Right lung (tissue), 5 donors: ENCODE results near the gene FILIP1L. TPM values are rescaled to one million over a fixed set of nuclear protein-coding genes. Genes with fewer than 3 reads are reported as not detected.
"Not testable (repeated sequence)": the region's sequence is repeated elsewhere in the genome, so short reads cannot be mapped to it uniquely, and the experiment has no call there.

Experiments used
- DNase-seq, 2 donors: peaks; one replicate each; pipeline ENCODE4 v3.0.0-alpha.2; 2013
- polyA plus RNA-seq, 5 donors: library from polyadenylated mRNA; unstranded; fragments of 120-200 nt; gene quantifications; one replicate each; pipeline versions ENCODE4 v1.2.1 to v1.2.3, GENCODE V29; 2013; ENCODE audit warnings: inconsistent platforms in 1 of 5, low replicate concordance in 1 of 5; ENCODE audit not compliant: insufficient read length in 5 of 5, insufficient read depth in 1 of 5

Gene FILIP1L
- polyA plus RNA-seq, 5 donors = 10.5 to 19.9 (median 14.9) TPM

DNA sequence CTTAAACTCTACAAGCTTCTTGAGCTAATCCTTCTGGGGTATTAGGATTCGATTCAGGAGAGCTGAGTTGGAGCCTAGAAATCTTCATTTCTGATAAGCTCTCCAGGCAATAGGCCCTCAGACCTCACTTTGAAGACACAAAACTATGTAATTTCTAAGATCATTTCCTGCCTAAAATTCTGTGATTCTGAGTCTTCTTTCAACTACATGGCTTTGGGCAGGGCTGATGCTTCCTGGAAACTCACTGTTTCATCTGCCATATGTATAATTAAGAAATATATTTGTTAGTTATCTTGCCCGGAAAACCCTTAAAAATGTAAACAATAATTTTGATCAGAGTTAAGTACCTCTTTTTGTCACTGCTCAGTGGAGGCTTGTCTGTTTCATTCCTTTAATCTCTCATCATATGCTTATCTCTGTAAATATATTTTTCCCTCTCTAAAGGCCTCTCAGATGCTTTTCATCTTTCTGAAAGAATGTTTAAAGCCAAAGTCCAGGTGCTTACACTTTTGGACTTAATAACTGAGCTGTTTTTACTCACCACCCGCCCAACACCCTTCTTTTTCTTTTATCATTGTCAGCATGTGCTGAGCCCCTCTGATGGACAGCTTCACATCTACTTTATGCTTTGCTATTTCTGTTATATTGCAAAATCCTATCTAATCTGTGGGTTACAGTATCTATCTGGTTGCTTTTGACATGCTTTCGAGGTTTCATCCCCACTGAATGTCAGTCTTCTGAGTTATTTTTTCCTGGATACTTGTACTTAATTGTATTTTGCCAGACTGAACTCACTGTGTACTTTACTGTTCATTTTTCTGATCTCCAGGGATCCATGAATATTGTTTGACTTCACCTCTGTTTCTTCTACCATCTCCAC is 38.2 kb downstream of the FILIP1L start:
- no peak for DNase-seq

- DNase-seq = no peak
These were observed 39.1 kb downstream of the FILIP1L start for GRCh38 chr3:100075196-100075595.

- DNase-seq = no peak
These were observed 40.5 kb downstream of the FILIP1L start for GRCh38 chr3:100073714-100074307.

DNA sequence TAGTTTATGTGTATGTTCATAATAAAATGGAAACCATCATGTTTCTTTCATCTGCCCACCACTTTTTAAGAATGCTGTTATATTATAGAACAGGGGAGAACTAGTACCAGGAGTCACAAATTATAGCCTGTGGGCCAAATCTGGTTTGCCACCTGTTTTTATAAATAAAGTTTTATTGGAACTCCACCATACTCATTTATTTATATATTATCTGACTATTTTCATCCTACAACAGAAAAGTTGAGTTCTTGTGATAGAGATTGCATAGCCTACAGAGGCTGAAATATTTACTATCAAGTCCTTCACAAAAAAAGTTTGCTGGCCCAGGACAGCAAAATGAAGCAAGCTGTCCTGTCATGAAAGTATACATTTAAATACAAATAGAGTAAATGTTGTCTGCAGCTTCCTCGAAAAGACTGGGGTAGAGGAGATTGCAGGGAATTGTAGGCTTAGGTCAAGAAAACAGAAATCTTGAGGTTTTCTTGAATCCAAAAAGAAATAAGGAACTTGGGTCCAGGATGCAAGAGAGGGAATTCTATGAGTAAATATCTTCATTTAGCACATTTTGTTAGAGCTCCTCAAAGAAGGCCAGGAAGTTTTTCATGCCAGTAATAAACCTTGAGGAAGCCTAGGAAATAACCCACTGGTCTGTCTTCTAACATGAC is 41.1 kb downstream of the FILIP1L start:
- DNase-seq = no peak

GRCh38 chr3:100072326-100073048 is 41.8 kb downstream of the FILIP1L start:
- no peak for DNase-seq

DNA sequence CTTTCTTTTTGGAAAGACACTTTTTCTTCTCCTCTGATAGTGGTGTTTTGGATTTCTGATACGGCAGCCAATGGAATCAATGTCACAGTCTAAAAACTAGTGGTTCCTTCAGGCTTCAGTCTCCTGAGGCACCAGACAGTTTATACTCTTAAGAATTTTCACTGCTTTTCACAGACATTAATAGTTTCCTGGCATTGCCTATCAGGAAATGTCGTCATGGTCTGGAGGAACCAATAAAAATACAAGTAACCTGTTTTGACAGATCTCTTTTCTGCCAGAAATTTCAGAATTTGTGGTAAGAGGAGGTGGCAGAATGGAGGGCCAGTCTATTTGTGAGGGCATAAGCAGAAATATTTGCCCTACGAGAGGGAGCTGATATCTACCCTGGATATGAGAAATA is 44.8 kb downstream of the FILIP1L start:
- DNase-seq = no peak

DNA sequence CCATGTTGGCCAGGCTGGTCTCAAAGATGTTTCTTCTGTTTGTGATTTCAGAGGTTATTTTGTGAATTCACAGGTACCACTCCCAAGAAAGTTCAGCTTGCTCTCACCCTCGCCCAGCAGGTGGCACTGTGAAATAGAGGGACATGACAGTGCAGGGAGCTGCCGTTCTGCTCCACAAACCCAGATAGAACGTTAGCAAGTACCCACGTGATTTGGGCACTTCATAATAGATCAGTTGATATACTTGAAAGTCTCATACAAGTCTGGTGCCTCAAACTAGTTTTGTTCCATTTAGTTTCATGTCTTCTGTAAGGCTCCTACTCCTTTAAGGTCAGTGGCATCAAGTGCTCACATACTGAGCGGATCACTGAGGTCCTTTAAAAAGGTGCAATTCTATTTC is 45.5 kb downstream of the FILIP1L start:
- DNase-seq = peak; percentile 52 to 64

DNA sequence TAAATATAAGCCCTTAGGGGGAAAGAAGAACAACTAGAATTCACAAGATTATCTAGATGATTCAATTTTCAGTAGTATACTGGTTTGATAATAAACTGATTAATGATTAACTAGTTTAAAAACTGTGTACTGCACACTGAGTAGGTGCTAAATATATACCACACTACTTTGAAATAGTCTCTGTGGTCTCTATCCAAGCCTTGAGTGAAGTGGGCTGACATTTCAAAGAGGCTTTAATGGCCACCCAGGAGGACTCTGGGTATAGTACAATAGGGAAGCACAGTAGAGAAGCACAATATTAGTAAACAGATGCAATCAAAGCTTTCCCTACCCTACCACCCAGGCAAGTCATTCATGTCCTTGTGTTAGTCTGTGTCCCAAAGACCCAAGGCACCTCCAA is 46.7 kb downstream of the FILIP1L start:
- no peak for DNase-seq

DNA sequence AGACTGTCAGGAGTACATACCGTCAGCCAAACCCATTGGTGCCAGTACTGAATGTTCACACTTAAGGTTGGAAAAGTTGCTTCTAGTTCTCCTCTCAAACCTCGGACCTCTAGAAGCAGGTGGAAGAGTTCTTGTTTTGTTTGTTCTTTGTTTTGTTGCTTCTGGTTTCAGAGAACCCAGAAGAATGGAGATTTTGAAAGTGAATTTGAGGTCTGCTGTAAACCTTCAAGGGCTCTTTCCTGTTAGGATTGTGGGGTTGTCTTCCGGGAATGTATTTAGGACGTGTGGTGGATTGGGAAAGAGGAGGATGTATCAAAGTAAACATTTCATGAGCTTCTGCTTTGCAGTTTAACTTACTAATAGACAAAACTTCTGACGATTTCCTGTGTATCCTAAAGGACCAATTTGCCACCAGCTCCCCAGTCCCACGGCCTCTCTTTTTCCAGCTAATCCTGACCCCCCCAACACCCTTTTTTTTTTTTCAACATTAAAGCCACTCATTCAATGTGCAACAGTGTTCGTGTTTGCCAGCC is 50.3 kb downstream of the FILIP1L start:
- no peak for DNase-seq

- DNase-seq = no peak
These were observed 51.6 kb downstream of the FILIP1L start for GRCh38 chr3:100062665-100063064.

DNA sequence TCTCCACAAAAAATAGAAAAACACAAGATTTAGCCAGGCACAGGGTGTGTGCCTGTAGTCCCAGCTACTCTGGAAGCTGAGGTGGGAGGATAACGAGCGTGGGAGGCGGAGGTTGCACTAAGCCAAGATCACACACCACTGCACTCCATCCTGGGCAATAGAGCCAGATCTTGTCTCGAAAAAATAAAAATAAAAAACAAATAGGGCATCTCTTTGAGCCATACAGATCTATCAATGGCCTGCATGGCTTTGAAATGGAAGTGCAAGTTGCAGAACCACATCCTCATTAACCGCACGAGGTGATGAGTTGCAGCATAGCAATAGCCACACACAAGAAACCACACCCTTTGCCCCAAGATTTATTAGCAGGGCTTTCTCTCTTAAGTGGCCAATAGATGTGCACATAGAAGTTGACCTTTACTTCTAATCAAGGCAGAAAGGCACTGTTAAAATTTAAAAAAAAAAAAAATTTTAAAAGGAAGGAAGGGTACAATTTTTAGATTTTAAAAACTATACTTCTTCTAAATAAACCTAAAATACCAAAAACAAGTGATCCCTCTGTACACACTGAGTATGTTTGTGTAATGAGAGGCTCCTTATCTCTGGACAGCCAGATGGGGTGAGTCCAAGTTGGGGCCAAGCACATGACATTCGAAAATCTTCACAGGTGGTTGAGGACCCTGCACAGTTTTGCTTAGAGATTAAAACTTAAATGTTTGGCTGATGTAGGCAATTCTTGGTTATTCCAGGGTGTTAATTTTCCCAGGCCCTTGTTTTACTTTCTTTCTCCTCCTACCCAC is 53.4 kb downstream of the FILIP1L start:
- DNase-seq = no peak

DNA sequence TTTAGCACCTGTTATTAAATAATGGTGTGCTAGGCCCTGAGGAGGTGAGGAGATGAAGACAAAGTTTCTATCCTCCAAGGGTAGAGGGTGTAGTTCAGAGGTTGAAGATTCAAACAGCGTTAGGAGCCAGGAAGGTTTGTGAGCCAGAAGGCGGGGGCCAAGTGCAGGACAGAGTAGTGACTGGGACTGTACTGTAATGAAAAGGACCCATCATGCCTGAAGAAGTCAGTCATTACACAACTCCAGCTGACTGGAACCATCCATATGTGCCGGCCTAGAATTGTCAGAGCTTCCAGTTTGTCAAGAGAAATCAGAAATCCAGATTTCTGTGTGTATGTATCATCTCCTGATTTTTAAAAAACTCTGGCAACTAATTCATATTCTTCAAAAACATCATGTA is 54.8 kb downstream of the FILIP1L start:
- no peak for DNase-seq

GRCh38 chr3:100057716-100058575 is 56.4 kb downstream of the FILIP1L start:
- no peak for DNase-seq

GRCh38 chr3:100053951-100054620 is 60.2 kb downstream of the FILIP1L start:
- DNase-seq = no peak

GRCh38 chr3:100051513-100051912 is 62.8 kb downstream of the FILIP1L start:
- not testable (repeated sequence) for DNase-seq

- no peak for DNase-seq
These were observed 66.1 kb downstream of the FILIP1L start for GRCh38 chr3:100048248-100048647.

DNA sequence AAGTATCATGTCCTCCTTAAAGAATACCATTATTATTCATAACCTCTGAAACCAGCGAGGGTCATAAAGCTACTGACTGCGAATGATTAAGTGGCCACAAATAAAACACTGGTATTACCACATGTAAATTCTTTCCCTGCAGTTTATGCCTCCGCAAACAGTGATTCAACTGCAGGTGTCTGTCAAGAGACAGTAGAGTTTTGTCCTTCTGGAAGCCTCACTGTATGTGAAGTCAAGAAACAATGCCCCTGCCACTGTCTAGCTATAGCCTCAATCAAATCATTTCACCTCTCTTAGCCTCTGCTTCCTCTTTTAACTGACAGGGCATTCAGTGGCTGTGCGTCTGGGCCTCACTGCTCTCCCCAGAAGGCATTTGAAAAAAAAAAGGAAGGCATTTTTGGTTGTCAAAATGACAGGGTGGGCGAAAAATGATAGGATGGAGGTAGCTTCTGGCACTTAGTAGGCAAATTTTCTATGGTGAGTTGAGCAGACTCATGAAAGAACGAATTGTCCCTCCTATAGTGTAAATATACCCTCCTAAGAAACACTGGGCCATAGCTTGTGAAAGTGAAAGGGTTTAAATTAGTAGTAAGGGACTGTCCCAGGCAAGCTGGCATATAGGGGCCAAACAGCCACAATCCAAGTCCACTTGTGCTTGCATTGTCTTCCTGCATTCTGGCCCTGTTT is 66.7 kb downstream of the FILIP1L start:
- no peak for DNase-seq

DNA sequence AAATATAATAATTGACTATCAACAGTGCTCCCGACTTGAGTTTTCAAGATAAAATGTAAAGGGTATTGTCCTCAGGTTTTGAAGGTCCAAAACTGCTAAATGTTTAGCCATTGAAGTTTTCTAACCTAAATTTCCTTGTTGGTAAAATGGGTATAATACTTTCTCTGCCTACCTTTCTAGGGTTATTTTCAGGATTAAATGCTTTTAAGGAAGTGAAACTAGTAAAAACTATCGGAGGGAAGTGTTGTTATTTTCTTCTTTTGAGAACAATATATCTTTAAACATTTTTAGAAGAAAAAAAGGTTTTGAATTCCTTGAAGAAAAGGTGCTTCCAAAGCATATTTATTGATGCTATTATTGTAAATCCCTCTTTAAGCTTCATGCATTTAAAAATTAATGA is 67.3 kb downstream of the FILIP1L start:
- no peak for DNase-seq

GRCh38 chr3:100045696-100046095 is 68.6 kb downstream of the FILIP1L start:
- DNase-seq = no peak
